Endothelial cell of umbilical vein (primary cell): ENCODE measurements around the gene CHRND.

Experiments used
- CTCF ChIP-seq, 2 donors: IDR thresholded peaks; 1 replicate in 1 of 2; 2 replicates in 1 of 2; pipeline ENCODE4 v1.5.1; 2011; ENCODE audit warnings: low read length in 2 of 2, mild to moderate bottlenecking in 2 of 2, moderate library complexity in 2 of 2, control low read depth in 1 of 2, inconsistent platforms in 1 of 2, low read depth in 1 of 2; ENCODE audit not compliant: insufficient read depth in 1 of 2; ENCODE audit errors: extremely low read depth in 1 of 2
- EZH2 ChIP-seq: IDR thresholded peaks from 2 replicates; pipeline ENCODE4 v1.6.1; 2012; ENCODE audit warnings: borderline replicate concordance, low read depth, mild to moderate bottlenecking, moderate library complexity, low read length, inconsistent platforms; ENCODE audit not compliant: severe bottlenecking
- GATA2 ChIP-seq: IDR thresholded peaks from 2 replicates; pipeline ENCODE4 v1.7.0; 2011; ENCODE audit warnings: low read depth, mild to moderate bottlenecking, moderate library complexity, mixed read lengths, low read length; ENCODE audit not compliant: insufficient read length, insufficient read depth
- MYC ChIP-seq: IDR thresholded peaks from one replicate; pipeline ENCODE4 v1.6.1; 2011; ENCODE audit warnings: mild to moderate bottlenecking, low read depth, low read length
- POLR2A ChIP-seq: IDR thresholded peaks from 2 replicates; pipeline ENCODE4 v1.6.1; 2012; ENCODE audit warnings: low read depth, mild to moderate bottlenecking, control low read depth, low read length
- POLR2AphosphoS5 ChIP-seq: IDR thresholded peaks from 2 replicates; pipeline ENCODE4 v1.6.1; 2012; ENCODE audit warnings: low read depth, mild to moderate bottlenecking, control low read depth, low read length, moderate library complexity; ENCODE audit not compliant: insufficient read depth

- peak; percentile 63 to 76 for TF ChIP-seq CTCF (IDR thresholded peaks at IDR 0.05; ENCODE audit: extremely low read depth in 1 of 2, insufficient read depth in 1 of 2, low read depth in 1 of 2, low read length in 2 of 2)
- TF ChIP-seq POLR2A, result no peak
- TF ChIP-seq EZH2, result no peak
- no peak for TF ChIP-seq MYC
- no peak for TF ChIP-seq POLR2AphosphoS5
- TF ChIP-seq GATA2, result no peak
Observed at GRCh38 chr2:232521959-232522622, 3.9 kb upstream of the CHRND start.
